Cerebellar nuclear complex (tissue), 1 donor: ENCODE results near the gene ETF1.

ENCODE experiments used
- DNase-seq, 2 experiments: peaks; one replicate each; lab custom pipeline; 2025; lab: John Stamatoyannopoulos, UW

The ETF1 gene

DNA sequence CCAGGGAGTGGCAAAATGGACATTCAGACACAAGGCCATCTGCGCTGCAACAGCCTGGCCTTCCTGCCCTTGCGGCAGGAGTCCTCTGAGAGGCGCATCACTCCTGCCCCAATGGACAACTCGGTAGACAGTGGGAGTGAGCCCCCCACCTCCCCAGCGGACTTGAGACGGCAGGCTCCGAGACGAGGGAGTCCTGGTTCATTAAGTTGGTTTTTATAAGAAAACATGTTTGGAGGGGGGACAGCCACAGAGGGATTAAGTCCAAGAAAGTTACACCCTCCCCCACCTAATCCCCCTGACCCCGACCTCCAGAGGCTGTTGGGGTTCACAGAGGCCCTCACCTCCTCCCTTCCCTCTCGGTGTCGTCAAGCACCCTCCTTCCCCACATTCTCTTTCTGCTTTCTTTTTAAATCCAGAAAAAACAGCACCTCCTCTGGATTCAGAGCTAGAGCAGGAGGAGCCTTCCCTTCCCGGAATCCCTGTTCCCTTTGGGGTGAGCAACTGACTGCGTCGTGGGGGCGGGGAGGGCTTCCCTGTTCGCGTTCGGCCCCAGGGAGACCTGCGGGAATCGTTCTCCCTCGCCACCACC, 79.5 kb downstream of the ETF1 start:
- no peak for DNase-seq

DNA sequence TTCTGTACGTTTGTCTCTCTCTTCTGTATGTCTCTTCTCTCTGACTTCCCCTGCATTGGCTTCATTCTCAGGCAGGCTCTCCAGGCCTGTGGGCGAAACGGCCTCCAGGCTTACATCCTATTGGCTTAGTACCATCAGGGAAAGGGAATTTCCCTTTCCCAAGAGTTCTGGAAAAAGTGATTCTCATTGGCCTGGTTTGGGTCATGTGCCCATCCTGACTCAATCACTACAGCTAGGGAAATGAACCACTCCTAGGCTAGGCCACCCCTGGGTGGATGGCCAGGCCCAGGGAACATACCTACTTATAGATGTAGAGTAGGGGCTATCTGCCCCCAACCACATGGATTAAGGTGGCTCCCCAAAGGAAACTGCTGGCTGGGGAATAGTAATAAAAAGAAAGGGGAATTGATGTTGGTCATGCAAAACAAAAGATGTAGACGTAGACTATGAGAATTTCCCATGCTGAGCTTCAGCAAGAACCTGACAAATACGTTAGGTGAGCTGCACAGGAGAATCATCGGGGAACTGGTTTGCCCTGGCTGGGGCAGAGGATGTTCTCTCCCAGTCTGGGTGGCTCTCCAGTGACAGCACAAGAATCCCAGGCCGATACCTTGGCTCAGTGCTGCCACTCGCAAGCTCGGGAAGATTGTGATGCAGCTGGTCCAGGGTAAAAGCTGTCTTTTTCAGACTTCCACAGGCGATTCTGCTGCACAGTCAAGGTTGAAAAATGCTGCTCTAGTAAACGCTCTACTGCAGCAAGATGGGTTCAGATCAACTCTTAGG, 81.5 kb downstream of the ETF1 start:
- no peak for DNase-seq

DNA sequence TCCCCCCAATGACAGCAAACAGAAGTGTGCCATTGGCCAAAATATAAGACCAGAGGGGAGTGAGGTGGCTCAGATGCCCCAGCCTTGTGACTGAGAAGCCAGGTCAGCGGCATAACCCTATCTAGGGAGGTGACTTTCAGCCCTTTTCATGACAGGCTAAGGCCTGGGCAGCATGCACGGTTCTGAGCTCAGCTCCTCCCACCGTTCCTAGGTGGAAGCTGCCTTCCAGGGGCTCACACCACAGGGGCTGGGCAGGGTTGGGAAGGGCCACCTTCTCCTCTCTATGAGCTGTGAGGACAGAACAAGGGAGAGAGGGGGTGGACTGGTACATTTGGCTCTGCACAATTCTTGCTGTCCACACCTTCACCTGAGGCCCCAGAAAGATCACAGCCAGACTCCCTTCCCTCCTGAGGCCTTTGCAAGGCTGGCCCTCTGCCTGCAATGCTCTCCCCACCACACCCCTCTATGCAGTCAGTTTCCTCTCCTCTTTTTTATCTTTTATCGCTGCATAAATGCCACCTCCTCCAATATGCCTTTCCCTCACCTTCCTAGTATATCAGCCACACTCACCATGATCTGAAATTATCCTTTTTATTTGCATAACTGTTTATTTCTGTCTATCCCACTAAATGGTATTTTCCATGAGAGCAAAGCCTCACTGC, 82.9 kb downstream of the ETF1 start:
- no peak for DNase-seq

DNA sequence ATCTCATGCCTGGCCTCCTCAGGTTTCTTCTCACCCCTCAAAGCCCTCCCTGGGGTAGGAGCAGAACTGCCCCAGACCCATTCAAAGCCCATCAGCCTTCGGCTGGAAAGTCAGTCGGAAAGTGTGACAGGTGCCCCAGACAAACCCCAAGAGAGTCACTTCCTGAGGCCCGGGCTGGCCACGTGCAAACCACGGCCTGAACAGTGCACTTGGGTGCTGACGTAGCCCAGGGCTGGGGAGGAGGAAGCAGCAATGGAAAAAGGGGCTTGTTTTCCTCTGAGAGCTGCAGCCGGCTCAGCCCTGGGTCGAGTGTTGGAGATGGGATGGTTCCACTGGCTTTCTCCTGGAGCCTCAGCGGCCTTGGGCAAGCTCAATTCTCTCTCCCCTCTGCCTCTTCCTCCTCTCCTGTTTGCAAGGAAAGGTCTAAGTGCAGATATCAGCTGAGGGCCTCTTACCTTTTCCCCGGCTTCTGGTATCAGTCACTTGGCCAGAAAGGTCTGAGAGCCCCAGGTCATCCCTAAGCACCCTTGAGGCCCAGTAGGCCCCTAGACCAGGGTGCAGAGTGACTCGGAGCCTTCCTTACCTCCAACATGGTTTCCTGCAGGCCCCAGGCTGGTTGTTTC, 83.6 kb downstream of the ETF1 start:
- no peak for DNase-seq

DNA sequence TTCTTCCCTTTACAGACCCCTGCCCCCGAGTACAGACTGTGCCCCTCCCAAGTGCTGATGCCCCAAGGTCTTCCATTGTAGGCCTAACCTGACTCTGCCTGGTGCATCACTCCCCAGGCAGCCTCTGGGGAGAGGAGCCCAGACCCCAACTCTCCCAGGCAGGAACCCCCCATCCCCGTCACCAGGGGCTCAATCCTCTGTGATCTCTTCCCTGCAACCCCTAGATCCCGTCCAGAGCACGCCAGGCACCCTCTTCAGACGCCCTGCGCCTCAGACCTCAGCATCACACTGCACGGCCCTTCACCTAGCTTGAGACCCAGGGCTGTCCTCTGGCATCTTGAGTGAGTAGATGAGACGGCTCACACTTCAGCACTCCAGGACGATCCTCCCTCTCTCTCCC, 84.2 kb downstream of the ETF1 start:
- no peak for DNase-seq

DNA sequence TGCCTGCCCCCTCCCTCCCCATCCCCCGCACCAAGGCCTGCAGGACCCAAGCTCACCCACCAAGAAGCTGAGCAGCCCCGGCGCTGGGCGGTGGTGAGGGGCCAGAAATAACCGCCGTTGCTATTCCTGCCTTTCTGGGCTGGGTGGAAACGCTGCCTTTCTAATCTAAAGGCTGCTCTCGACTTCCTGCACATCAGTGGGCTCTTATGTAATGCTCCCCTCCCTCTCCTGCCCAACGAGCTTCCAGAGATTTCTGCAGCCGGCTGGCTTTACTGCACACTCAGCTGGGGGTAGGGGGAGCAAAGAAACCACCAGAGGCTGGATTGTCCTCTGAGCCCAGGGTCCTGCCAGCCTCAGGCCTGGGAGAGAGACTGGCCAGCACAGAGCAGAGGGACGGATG, 84.7 kb downstream of the ETF1 start:
- DNase-seq: no peak

DNA sequence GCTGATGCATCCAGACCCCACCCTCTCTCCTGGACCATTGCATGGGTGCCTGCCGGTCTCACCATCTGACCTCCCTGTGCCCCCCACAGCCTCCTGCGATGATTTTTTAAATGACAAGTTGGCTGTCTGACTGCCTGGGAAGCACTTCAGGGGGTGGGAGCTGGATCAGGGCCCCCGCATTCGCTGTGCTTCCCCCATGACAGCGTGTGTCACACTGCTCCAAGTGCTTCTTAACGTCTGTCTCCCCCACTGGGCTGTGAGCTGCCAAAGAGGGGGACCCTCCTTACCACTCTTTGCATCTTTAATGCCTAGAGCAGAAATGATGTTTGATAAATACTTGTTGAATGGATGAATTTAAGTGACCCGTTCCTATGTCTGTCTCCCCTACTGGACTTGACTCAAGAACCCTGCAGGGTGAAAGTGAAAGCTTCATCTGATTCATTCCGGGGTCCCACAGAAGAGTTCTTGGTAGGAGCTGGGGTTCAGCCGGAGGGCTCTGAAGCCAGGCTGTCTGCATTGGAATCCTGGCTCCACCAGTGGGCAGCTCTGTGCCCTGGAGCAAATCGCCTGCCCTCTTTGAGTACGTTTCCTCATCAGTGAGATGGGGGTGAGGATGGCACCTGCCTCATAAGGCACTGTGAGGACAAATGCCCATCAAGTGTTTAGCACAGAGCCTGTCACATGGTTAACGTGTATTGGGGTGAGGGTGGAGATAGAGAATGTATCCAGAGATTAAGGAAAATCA, 85.3 kb downstream of the ETF1 start:
- DNase-seq: no peak
